HG03135 (cell line): ENCODE measurements around the gene PCMTD2.

Experiments used
- ATAC-seq: cut with Tn5 transposase; IDR thresholded peaks from one replicate; pipeline ENCODE4 v1.9.1; 2021; ENCODE audit warnings: mild to moderate bottlenecking, moderate library complexity; ENCODE audit not compliant: unreplicated experiment

Gene PCMTD2

DNA sequence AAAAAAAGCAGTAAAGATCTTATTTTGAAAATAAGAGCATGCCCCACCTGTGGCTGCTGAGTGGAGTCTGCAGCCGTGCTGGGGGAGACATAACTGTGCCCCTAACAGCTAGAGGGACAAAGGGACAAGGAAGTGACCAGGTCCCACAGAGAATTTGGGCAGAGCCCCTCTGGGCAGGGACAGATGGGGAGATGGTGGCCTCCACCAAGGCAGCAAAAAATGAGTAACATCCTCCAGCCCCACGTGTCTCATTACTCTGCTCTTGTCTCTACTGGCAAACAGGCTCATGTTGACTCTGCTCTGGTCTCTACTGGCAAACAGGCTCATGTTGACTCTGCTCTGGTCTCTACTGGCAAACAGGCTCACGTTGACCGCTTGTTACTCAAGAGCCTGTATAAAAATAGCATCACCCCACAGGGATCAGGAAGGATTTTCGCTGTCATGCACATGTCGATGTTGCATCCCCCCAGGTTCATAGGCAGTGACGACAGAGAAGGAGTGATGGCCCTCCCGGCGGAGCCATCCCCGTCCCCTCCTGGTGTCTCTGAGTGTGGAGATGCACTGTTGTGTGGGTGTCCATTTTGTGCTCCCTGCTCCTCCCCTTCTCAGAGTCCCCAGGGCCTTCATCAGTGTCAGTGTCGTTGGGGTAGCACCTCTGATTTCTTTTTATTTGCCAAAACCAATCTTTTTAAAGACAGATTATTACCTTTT lies 17.3 kb upstream of the PCMTD2 start:
- no peak for ATAC-seq

DNA sequence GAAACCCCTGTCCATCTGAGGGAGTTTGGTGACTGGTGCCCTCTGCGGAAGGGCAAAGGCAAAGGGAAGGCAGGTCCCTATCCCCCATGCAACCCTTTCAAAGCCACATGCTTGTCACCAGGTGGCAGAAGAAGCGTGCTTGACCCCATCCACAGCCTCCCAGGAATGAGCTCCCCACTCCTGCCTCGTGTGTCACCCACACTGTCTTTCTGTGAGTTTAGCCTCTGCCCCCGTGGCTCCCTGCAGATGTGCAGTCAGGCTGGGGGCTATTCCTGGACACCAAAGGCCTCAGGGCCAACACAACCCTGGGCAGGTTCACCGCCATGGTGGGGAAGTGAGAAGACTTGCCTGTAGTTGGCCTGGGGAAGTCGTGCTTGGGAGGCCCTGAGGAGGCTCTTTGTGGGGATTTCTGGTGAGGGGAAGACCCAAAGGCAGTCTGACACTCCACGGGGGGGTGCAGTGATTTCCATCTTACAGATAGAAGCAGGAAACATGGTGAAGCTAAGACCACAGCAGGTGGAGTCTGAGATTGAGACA lies 16.6 kb upstream of the PCMTD2 start:
- ATAC-seq = no peak

DNA sequence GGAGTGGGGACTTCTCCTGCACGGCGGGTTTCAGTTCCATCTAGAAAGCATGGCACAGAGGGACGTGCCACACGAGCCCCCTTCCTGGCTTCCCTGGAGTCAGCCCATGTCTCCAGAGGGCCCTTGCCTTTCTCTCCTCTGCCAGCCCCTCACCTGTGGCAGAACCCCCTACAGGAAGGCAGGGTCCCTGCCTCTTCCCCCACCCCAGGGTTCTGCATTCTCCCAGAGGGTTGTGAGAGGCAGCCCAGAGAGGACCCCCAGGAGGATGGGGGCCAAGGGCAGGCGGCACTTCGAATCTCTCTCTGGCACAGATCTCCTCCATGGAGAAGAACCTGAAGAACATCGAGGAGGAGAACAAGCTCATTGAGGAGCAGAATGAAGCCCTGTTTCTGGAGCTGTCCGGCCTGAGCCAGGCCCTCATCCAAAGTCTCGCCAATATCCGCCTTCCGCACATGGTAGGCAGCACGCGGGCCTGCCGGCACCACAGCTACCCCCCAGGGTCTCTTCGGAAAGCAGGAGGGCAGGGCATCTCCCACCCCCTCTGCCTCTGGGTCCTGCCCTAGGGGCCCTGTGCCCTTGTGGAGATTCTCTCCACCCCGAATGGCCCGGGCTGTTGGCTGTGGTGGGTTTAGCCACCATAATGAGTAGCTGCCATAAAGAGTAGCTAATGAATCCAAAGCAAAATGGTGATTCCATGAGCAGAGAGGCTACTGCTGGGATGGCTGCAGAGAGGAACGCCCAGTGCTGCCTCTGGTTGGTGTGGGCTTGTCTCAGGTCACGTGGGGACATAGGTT lies 15.9 kb upstream of the PCMTD2 start:
- no peak for ATAC-seq

DNA sequence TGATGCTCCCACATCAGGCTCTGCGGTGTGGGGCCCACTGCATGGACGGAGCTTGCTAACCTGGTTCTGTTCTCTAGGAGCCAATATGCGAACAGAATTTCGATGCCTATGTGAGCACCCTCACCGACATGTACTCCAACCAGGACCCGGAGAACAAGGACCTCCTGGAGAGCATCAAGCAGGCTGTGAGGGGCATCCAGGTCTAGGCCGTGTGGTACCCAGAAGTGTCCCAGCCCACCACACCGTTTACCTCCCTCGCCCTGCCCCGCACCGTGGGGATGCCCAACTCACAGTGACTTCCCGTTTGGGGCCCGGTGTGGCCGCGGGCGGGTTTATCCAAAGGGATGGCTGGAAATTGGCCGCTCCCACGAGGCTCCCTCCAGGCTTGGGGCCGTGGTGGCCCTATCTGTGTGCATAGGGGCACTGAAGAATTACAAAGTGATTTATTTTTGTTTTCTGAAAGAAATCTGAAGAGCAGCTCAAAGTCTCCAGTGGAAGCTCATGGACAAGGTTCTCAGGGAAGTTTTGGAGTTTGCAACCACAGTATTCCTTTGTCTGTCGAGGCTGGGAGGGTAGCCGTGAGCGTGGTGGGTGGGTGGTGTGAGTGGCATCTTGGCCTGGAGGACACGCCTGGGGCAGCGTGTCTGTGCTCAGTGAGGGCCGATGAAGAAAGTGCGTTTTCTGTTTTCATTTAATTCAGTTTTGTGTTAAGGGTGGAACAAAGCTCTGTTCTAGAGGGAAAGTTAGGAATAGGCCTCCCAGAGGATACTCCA lies 15.1 kb upstream of the PCMTD2 start:
- ATAC-seq = no peak

DNA sequence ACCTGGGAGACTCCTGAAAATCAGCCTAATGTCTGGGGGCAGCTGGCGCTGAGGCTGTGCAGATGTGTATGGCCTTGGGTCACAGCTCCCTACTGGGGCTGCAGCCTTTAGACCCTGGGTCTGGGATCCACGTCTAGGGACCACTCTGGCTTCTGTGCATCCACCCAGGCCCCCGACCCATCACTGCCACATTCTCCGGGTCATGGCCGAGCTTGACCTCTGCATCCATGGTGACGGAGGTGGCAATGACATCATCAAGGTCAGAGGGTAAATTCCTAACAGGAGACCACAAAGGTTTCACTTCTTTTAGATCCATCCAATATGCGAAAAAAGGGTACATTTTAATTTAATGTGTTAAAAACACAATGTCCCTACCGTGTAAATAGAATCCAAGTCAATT lies 14.5 kb upstream of the PCMTD2 start:
- no peak for ATAC-seq

DNA sequence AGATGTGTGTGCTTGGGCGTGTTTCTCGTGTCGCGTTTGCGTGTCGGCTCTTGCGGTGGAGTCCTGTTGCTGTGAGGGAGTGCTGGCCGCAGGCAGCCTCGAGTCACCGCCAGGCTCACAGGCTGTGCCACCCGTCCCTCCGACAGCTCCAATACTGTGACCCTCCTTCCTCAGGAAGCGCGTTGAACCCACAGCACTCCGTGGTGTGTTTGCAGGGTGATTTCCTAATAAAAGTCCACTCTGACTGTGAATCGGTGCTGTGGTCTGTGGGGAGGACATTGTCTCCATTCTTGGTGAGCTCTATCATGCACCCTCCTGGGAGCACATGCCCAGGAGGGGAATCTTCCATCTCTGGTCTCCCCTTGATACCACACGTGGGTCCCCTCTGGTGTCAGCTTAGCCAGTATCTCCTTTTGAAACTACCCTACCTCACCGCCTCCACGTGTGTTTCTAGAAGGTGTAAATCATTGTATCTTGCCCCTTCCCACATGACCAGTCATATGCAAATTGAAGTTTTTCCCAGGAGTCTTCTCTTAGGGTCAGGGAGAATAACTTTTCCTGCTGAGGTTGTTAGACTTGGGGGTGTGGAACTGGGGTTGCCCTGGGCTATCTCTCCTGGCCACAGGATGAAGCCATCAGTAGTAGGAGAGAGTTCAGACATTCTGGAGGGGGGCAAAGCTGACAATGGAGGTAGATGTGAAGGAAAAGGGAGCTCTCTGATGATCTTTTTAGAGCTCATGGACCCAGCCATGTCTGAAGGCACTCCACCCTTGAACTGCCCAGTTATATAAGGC lies 13.3 kb upstream of the PCMTD2 start:
- ATAC-seq = no peak

DNA sequence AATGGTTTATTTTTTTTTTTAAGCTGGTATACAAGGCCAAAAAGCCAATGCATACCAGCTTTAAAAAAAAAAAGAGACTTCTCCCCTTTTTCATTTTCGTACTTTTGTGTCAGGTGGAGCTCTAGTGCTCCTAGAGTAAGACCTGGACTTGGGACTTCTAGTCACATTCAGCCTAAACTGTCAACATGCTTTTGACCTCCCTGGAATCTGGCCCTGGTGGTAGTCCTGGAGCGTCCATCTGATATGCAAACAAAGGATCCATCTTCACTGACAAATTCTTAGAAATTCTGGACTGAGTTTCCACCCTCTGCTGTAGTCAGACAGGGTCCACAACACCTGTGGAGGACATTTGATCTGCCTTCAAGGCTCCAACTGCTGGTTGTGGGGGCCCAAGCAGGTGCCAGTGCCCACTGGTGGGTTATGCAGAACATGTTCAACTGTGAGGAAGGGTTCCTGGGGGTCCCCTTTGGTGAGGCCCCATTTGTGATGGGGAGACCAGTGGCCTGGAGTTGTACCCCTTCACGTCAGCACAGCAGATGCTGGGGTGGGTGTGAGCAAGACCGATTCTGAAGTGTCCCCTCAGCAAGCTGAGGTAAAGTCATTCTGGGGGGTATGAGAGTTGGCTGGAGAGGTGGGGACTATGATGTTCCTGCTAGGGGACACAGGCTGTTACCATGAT lies 12.6 kb upstream of the PCMTD2 start:
- no peak for ATAC-seq

DNA sequence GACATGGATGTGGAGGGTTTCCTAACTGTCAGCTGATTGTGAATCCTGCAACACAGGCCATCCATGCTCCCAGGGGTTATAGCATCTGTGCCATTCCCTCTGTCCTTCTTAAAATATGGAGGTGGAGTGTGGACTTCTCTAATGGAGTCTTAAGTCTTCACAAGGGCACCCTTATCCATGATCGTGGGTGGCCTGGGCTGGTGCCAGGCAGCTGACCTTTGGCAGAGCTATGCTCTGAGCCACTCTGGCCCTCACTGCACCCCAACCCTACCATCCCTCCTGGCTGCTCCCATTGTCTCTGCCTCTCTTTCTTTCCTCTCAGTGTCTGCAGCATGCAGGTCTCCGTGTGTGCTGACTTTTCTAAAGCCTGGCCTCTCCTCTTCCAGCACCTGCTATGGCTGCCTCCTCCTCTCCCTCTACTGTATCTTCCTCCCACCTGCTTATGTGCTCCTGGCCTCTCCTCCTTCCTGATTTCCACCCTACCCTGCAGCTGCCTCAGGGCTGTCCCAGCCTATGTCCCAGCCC lies 11.2 kb upstream of the PCMTD2 start:
- ATAC-seq = no peak

DNA sequence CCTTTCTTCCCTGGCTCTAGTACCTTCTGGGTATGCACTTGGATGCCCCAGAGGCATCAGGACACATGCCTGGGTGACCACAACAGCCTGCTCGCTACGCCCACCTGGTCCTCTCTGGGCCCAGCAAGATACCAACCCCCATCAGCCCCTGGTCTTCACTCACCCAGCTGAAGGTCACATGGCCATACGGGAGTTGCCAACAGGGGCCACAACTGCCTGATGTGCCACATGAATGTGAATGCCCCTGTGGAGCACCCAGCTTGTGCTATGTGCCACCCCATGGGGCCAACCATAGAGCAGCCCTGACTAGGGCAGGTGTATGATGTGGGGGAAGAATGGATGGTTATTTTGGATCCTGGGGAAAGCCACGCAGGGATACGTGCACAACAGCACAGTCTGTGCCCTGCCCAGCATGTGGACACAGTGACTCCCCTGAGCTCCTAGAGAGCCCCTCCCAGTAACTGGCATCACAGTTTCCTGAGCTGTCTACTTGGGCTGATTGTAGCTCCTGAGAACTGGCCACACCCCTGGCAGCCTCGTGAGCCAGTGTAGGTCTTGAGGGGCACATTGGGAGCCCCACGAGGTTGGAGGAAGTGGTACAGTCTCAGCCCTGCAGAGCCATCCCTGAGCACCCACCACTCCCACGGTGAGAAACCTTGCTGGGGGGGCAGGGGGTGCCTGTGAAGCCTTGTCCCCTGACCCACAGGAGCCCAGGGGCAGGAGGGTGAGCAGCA lies 10.5 kb upstream of the PCMTD2 start:
- ATAC-seq = no peak

DNA sequence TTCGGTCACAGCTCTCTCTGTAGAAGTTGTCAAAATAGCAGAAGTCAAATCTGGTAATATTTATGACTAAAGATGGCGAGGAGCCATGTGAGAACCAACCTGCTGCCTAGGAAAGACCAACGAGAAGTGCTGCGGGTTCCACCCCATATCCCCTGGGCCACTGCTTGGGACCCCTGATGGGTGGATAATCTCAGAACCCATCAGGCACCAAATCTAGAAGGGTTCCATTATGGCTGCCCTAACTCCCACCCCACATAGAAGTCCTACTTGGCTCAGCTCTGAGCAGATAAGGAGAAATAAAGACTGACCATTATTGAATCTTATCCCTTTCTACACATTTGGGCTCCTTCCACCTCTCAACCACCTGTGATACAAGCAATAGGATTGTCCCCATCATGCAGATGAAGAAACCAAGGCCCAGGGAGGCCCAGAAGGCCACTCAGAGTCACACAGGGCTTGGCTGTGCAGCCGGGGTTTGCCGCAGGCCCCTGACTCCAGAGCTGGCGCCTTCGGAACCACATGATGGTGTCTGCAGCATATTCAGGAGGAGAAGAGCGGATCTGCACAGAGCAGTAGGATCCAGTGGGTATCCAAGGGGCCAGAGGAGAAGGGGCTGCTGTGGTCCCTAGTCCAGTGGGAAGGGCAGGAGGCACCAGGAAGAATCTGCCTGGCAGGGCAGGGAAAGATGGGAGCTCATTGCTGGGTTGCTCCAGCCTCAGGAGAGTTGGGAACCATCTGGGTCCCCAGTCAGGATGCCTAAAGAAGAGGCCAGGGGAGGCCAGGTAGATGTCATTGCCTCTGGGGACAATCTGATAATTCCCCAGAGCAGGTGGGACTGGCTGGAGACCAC lies 9.6 kb upstream of the PCMTD2 start:
- no peak for ATAC-seq

DNA sequence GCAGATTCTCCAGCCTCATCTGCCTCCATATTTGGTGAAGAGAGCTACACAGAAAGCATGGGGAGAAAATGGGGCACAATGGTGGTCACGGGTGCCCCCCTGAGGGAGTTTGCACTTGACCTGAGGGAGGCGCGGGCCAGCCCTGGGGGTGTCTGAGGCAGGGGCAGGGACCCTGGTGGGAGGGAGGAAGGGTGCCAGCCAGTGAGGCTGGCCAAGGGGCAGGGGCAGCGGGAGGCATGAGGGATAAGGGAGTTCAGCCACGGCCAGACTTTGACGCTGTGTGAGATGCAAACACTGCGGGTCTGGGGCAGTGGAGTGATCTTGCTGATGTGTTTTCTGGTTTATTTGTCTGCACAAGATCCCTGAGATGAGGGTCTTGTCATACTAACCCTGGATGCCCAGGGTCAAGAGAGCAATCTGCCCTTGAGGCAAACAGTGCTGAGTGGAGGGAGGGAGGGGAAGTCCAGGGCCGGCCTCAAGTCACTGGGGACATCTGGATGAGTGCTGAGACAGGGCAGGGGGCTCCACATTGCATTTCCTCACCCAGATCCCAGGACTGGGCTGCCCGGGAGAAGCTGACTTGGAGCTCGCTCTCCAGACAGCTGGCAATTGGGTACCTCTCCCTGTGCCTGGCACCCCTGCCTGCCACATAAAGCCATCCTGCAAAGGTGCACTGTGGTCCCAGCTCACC lies 8.8 kb upstream of the PCMTD2 start:
- ATAC-seq = no peak

DNA sequence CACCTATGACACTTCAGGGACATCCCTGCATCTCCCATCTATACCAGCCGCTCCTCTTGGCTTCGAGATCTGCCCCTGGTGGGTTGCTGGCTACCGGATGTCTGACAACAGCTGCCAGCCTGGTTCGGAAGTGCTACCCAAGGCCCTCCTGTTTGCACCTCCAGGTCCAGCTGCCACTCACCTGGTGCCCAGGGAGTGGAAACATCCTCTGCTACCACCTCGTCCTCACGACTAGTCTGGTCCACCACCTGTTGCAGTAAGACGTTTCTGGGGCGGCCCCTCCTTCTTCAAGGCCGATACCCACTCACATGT lies 8.3 kb upstream of the PCMTD2 start:
- ATAC-seq = no peak

DNA sequence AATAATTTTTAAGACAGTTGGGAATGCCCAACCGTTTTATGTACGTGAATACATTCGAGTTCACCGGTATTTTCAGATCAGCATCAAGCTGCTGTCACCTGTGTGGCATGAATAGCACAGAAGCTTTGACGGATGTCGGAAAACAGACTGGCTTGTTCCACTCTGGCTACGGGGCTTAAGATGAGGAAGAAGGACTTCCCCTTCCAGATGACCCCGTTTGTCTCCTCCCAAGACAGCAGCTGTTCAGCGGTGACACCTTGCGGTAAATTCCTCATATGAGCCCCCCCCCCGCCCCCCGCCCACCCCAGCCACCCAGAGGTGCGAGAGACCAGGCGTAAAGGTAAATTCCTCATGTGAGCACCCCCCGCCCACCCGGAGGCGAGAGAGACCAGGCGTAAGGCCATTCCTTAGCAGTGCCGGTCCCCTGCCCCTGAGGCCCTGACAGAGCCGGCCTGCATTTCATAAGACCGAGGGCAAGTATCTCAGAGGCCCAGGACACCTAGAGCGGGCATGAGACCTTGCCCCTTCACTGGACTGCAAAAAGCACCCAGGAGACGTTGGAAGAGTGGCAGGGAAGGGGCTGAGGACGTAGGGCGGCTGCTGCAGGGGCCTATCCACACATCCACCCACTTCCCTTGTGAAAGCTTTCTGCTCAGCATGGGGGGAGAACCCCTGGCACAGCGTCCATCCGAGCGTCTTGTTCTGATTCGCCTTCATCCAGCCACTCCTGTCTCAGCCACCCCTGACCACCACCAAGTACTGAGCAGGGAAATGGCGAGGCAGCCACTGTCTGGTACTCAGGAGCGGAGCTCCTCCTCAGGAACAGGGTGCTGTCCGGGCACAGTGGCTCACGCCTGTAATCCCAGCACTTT lies 7.3 kb upstream of the PCMTD2 start:
- ATAC-seq = no peak

DNA sequence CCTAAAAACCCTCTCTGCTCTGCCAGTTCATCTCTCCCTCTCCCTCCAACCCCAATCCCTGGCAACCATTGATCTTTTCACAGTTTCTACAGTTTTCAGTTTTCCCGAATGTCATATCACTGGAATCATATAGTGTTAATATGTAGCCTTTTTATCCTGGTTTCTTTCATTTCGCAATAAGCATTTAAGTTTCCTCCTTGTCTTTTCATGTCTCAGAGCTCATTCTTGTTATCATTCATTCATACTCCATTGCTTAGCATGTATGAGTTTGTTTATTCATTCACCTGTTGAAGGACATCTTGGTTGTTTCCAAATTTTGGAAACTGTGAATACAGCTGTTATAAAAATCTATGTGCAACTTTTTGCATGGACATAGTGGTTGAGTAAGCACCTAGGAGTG lies 5.5 kb upstream of the PCMTD2 start:
- ATAC-seq = no peak

DNA sequence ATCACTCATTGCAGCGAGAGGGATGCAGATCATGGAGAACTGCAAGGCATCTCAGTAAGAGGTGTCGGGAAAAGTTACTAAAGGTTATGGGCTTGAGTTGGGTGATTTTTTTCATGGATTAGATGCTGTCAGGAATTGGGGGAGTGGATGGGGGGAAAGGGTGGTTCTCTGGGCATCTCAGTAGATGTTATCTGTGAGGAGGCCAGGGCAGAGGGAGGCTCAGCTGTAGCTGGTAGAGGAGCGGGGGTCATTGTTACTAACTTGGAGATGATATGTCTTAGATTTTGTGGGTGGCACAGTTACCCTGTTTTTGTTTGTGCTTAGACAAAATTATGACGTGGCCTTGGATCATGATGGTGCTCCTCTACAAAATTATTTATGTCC lies 2.6 kb upstream of the PCMTD2 start:
- ATAC-seq = no peak

DNA sequence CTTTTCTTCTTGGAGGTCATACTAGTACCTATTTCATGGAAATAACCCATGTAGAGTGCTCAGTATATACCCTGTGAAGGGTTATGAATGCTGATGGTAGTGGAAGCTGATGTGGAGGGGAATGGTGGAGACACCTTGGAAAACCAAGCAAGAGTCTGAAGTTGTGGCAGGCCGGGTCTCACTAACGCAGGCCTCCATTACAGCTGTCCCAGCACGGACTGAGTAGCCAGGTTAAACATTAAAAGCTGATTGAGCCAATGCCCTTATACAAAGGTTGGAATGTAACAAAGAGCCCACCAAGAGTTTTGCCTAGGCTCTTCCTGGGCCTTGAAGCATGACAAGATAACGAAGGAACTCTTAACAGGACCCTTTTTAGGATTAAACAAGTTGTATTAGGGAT lies 2.1 kb upstream of the PCMTD2 start:
- ATAC-seq = no peak

DNA sequence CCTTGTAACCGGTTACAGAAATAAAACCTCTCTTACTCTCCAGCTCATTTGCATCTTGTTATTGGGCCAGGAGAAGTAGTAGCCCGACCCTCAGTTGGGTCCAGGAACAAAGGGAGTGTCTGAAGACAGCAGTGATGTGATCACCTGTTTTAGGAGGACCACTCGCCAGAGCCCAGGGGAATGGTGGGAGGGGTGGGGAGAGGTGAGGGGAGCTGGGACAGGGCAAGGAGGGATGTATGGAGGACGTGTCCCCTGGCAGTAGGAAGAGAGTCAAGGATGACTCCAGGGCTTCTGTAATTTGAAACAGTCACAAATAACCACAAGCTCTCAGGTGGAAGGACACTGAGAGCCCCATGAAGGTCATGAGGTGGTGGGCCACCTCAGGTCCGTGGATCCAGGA lies 1.4 kb upstream of the PCMTD2 start:
- ATAC-seq = no peak
